Lower leg skin (tissue), 3 donors: ENCODE data around the gene PLEKHG2.

Experiments used
- CTCF ChIP-seq, 3 donors: fragments of 450-650 bp; IDR thresholded peaks; one replicate each; pipeline ENCODE4 v1.5.1; 2016; ENCODE audit warnings: antibody characterized with exemption in 3 of 3, mild to moderate bottlenecking in 3 of 3, moderate library complexity in 2 of 3
- POLR2A ChIP-seq, 2 donors: fragments of 450-650 bp; IDR thresholded peaks; one replicate each; pipeline ENCODE4 v1.6.1; 2016 to 2017; ENCODE audit warnings: antibody characterized with exemption in 2 of 2, mild to moderate bottlenecking in 1 of 2, moderate library complexity in 1 of 2

- no peak for TF ChIP-seq CTCF (IDR thresholded peaks at IDR 0.05)
- no peak for TF ChIP-seq POLR2A (IDR thresholded peaks at IDR 0.05)
Observed at GRCh38 chr19:39436350-39436716, 23.9 kb downstream of the PLEKHG2 start.
